Right ventricle myocardium inferior (tissue), 1 donor: ENCODE data around the gene MAPKAP1. TPM values are rescaled to one million over a fixed set of nuclear protein-coding genes. Genes with fewer than 3 reads are reported as not detected.
A peak's percentile ranks its signal among the peaks of the same experiment; 100 is the strongest.

Experiments
- ATAC-seq: fragments of 200-7000 bp; cut with Tn5 transposase; one replicate; pipeline ENCODE4 v1.9.1; 2020; ENCODE audit warnings: mild to moderate bottlenecking, moderate library complexity
- DNase-seq: peaks from one replicate; pipeline ENCODE4 v3.0.0; 2021; ENCODE audit errors: missing footprints
- intact Hi-C: fragments of 100-400 bp; cut with DNase I; formaldehyde crosslinking; loops from one replicate; pipeline ENCODE4 v1.11.0; 2022
- total RNA-seq: library from RNA; stranded (reverse); fragmentation: NEBNext Ultra II Directional; extraction: Animal tissue kit (Norgen Biotek cat#: 25700); gene quantifications from one replicate; pipeline ENCODE4 v1.2.1, GENCODE V29; 2021
- donor health status: DM: no; HTN: yes; CAD: no; lungs with severe emphysema.

MAPKAP1 gene
- total RNA-seq, 1 donor from 2014 or later, result 122 TPM

- DNase-seq (no peak), ATAC-seq (no peak)
- intact Hi-C loops, result no loop called here
These were observed 170.7 kb downstream of the MAPKAP1 start for GRCh38 chr9:125536167-125536772.

- peak; percentile 80 for ATAC-seq
- intact Hi-C loops, result no loop called here
- no peak for DNase-seq
These were observed 171.9 kb downstream of the MAPKAP1 start for GRCh38 chr9:125534971-125535701.

- ATAC-seq (no peak), DNase-seq (no peak)
- intact Hi-C loops, result no loop called here
These were observed 174.0 kb downstream of the MAPKAP1 start for GRCh38 chr9:125532812-125533594.

GRCh38 chr9:125532412-125532811 lies 174.6 kb downstream of the MAPKAP1 start:
- ATAC-seq (no peak), DNase-seq (no peak)
- intact Hi-C loops, result no loop called here

GRCh38 chr9:125529589-125530515 lies 177.2 kb downstream of the MAPKAP1 start:
- ATAC-seq (no peak), DNase-seq (no peak)
- intact Hi-C loops, result no loop called here

- ATAC-seq (no peak), DNase-seq (no peak)
- intact Hi-C loops, result no loop called here
These were observed 177.9 kb downstream of the MAPKAP1 start for GRCh38 chr9:125529107-125529506.

- intact Hi-C loops, result no loop called here
- DNase-seq (no peak), ATAC-seq (no peak)
These were observed 179.5 kb downstream of the MAPKAP1 start for GRCh38 chr9:125527471-125528002.

GRCh38 chr9:125525921-125526631 lies 180.9 kb downstream of the MAPKAP1 start:
- DNase-seq, result no peak
- peak; percentile 91 for ATAC-seq
- intact Hi-C loops, result no loop called here

- ATAC-seq (no peak), DNase-seq (no peak)
- intact Hi-C loops, result no loop called here
These were observed 182.2 kb downstream of the MAPKAP1 start for GRCh38 chr9:125524583-125525355.

- ATAC-seq (no peak), DNase-seq (no peak)
- intact Hi-C loops, result no loop called here
These were observed 183.3 kb downstream of the MAPKAP1 start for GRCh38 chr9:125523681-125524080.

GRCh38 chr9:125522328-125522725 lies 184.7 kb downstream of the MAPKAP1 start:
- intact Hi-C loops, result no loop called here
- no peak for ATAC-seq
- DNase-seq, result no peak

GRCh38 chr9:125521462-125522327 lies 185.3 kb downstream of the MAPKAP1 start:
- ATAC-seq, result no peak
- no peak for DNase-seq
- intact Hi-C loops, result no loop called here

- ATAC-seq (no peak), DNase-seq (no peak)
- intact Hi-C loops, result no loop called here
These were observed 187.3 kb downstream of the MAPKAP1 start for GRCh38 chr9:125519734-125520133.

GRCh38 chr9:125517577-125517976 lies 189.4 kb downstream of the MAPKAP1 start:
- DNase-seq, result no peak
- ATAC-seq, result no peak
- intact Hi-C loops, result no loop called here

- intact Hi-C loops, result no loop called here
- ATAC-seq (no peak), DNase-seq (no peak)
These were observed 190.7 kb downstream of the MAPKAP1 start for GRCh38 chr9:125515983-125516940.
